WTC11 (cell line): ENCODE measurements around the gene RPL9. TPM values are rescaled to one million over a fixed set of nuclear protein-coding genes. Genes with fewer than 3 reads are reported as not detected.

Experiments used
- ATAC-seq: fragments of 200-7000 bp; cut with Tn5 transposase; 2 replicates; pipeline ENCODE4 v1.10.0; 2021; ENCODE audit warnings: mild to moderate bottlenecking, moderate library complexity
- CTCF ChIA-PET: fragments of 300-600 bp; sonication (Branson Sonifier 250); formaldehyde crosslinking; loops from one replicate; lab custom pipeline; 2021; ENCODE audit warnings: antibody characterized with exemption; lab: Charles Lee
- POLR2A ChIA-PET: fragments of 350-600 bp; sonication (Branson Sonifier 250); formaldehyde crosslinking; loops from one replicate; lab custom pipeline; 2021; ENCODE audit warnings: antibody characterized with exemption; lab: Charles Lee
- DNase-seq: peaks from one replicate; pipeline ENCODE4 v3.0.0; 2021; ENCODE audit warnings: low spot score
- H3K27ac Mint-ChIP-seq: 2 replicates; pipeline ENCODE4 v1.8.0; 2021; ENCODE audit warnings: mixed read lengths
- H3K27me3 Mint-ChIP-seq: 2 replicates; pipeline ENCODE4 v1.8.0; 2021; ENCODE audit warnings: low read depth, mild to moderate bottlenecking, moderate library complexity, mixed read lengths
- H3K36me3 Mint-ChIP-seq: 2 replicates; pipeline ENCODE4 v1.8.0; 2021; ENCODE audit warnings: mixed read lengths
- H3K4me1 Mint-ChIP-seq: 2 replicates; pipeline ENCODE4 v1.8.0; 2022; ENCODE audit warnings: mixed read lengths
- H3K4me3 Mint-ChIP-seq: 2 replicates; pipeline ENCODE4 v1.8.0; 2021; ENCODE audit warnings: mild to moderate bottlenecking, moderate library complexity, mixed read lengths
- H3K9me3 Mint-ChIP-seq: 2 replicates; pipeline ENCODE4 v1.8.0; 2021; ENCODE audit warnings: mixed read lengths
- AR ChIP-seq: fragments of 250-450 bp; sonication (Bioruptor Pico); IDR thresholded peaks from 2 replicates; pipeline ENCODE4 v1.9.0; 2021; ENCODE audit warnings: mild to moderate bottlenecking
- E2F1 ChIP-seq: sonication (generic); formaldehyde crosslinking; IDR thresholded peaks from 2 replicates; pipeline ENCODE4 v1.8.0; 2022; ENCODE audit warnings: mild to moderate bottlenecking, missing genetic modification reagents
- E2F5 ChIP-seq: sonication (generic); formaldehyde crosslinking; IDR thresholded peaks from 2 replicates; pipeline ENCODE4 v1.8.1; 2022; ENCODE audit warnings: mild to moderate bottlenecking, moderate library complexity, missing genetic modification reagents
- ELF4 ChIP-seq: sonication (generic); formaldehyde crosslinking; IDR thresholded peaks from 2 replicates; pipeline ENCODE4 v1.8.1; 2022; ENCODE audit warnings: low read depth, mild to moderate bottlenecking, moderate library complexity, missing genetic modification reagents
- ESRRA ChIP-seq: sonication (generic); formaldehyde crosslinking; IDR thresholded peaks from 2 replicates; pipeline ENCODE4 v1.8.1; 2022; ENCODE audit warnings: mild to moderate bottlenecking, missing genetic modification reagents, borderline replicate concordance
- FOXJ3 ChIP-seq: sonication (generic); formaldehyde crosslinking; IDR thresholded peaks from 2 replicates; pipeline ENCODE4 v1.9.0; 2021; ENCODE audit warnings: missing genetic modification reagents, mild to moderate bottlenecking, borderline replicate concordance
- FOXP4 ChIP-seq: sonication (generic); formaldehyde crosslinking; IDR thresholded peaks from 2 replicates; pipeline ENCODE4 v1.8.0; 2022; ENCODE audit warnings: mild to moderate bottlenecking, missing genetic modification reagents
- HMGA2 ChIP-seq: fragments of 250-450 bp; sonication (Bioruptor Pico); IDR thresholded peaks from 2 replicates; pipeline ENCODE4 v1.4.0; 2021; ENCODE audit warnings: mild to moderate bottlenecking, moderate library complexity
- HMGXB4 ChIP-seq: sonication (generic); formaldehyde crosslinking; IDR thresholded peaks from 2 replicates; pipeline ENCODE4 v1.8.1; 2023; ENCODE audit warnings: mild to moderate bottlenecking, moderate library complexity, missing genetic modification reagents
- KAT7 ChIP-seq: sonication (generic); formaldehyde crosslinking; IDR thresholded peaks from 2 replicates; pipeline ENCODE4 v1.8.1; 2023; ENCODE audit warnings: missing genetic modification reagents, mild to moderate bottlenecking, borderline replicate concordance
- MYBL2 ChIP-seq: sonication (generic); formaldehyde crosslinking; IDR thresholded peaks from 2 replicates; pipeline ENCODE4 v1.8.1; 2023; ENCODE audit warnings: mild to moderate bottlenecking, moderate library complexity, missing genetic modification reagents
- NR2C2 ChIP-seq: sonication (generic); formaldehyde crosslinking; IDR thresholded peaks from 2 replicates; pipeline ENCODE4 v1.8.0; 2022; ENCODE audit warnings: mild to moderate bottlenecking, missing genetic modification reagents
- NR3C1 ChIP-seq: sonication (generic); formaldehyde crosslinking; conservative IDR thresholded peaks from 2 replicates; pipeline ENCODE4 v1.8.1; 2023; ENCODE audit warnings: low read depth, mild to moderate bottlenecking, missing genetic modification reagents
- USF1 ChIP-seq: sonication (generic); formaldehyde crosslinking; IDR thresholded peaks from 2 replicates; pipeline ENCODE4 v1.8.0; 2022; ENCODE audit warnings: mild to moderate bottlenecking, missing genetic modification reagents
- USF2 ChIP-seq: sonication (generic); formaldehyde crosslinking; IDR thresholded peaks from 2 replicates; pipeline ENCODE4 v1.8.1; 2023; ENCODE audit warnings: mild to moderate bottlenecking, missing genetic modification reagents, moderate library complexity
- ZBTB43 ChIP-seq: sonication (generic); formaldehyde crosslinking; IDR thresholded peaks from 2 replicates; pipeline ENCODE4 v1.8.1; 2023; ENCODE audit warnings: mild to moderate bottlenecking, missing genetic modification reagents
- ZNF425 ChIP-seq: fragments of 250-450 bp; sonication (Bioruptor Pico); conservative IDR thresholded peaks from 2 replicates; pipeline ENCODE4 v1.9.0; 2021; ENCODE audit warnings: mild to moderate bottlenecking
- ZSCAN18 ChIP-seq: fragments of 250-450 bp; sonication (Bioruptor Pico); IDR thresholded peaks from 2 replicates; pipeline ENCODE4 v2.1.2; 2022; ENCODE audit warnings: mild to moderate bottlenecking, moderate library complexity
- total RNA-seq: library from RNA; stranded (reverse); gene quantifications from 3 replicates; pipeline ENCODE4 v1.2.3, GENCODE V29; 2021

Gene RPL9
- total RNA-seq, 1 experiment from 2014 or later = 1,191 TPM

GRCh38 chr4:39498727-39499020 is 40.0 kb upstream of the RPL9 start:
- ChIA-PET POLR2A (no interaction called here), CTCF (no interaction called here)
- no peak for ATAC-seq
- DNase-seq = no peak
- Mint-ChIP-seq H3K4me3 (no peak overlapping the region), H3K27ac (peak overlapping the region; percentile 19; the same call in 1 of the 2 replicates), H3K36me3 (peaks cover 41% of the 10 kb centered on the region), H3K27me3 (no peaks in the 10 kb centered on the region), H3K9me3 (no peaks in the 10 kb centered on the region), H3K4me1 (no peaks in the 10 kb centered on the region)
- no peak for TF ChIP-seq NR2C2
- TF ChIP-seq FOXJ3 (CRISPR knock-in tag) = no peak
- no peak for TF ChIP-seq ESRRA (CRISPR knock-in tag)
- no peak for TF ChIP-seq E2F5 (CRISPR knock-in tag)
- no peak for TF ChIP-seq ELF4 (CRISPR knock-in tag)
- no peak for TF ChIP-seq MYBL2 (CRISPR knock-in tag)
- TF ChIP-seq E2F1 (CRISPR knock-in tag) = no peak
- no peak for TF ChIP-seq USF1 (CRISPR knock-in tag)
- TF ChIP-seq KAT7 = no peak
- no peak for TF ChIP-seq AR (CRISPR knock-in tag)
- TF ChIP-seq HMGXB4 (CRISPR knock-in tag) = no peak
- TF ChIP-seq FOXP4 (CRISPR knock-in tag) = no peak
- no peak for TF ChIP-seq ZSCAN18 (CRISPR knock-in tag)
- TF ChIP-seq USF2 (CRISPR knock-in tag) = no peak
- no peak for TF ChIP-seq NR3C1
- no peak for TF ChIP-seq HMGA2 (CRISPR knock-in tag)
- no peak for TF ChIP-seq ZNF425 (CRISPR knock-in tag)
- no peak for TF ChIP-seq ZBTB43 (CRISPR knock-in tag)
